OCI-LY1 (cell line): ENCODE data around the gene TIGD1.

Experiments
- H2AFZ ChIP-seq: fragments of 200-600 bp; sonication (generic), shearing (Covaris generic); 2 replicates; pipeline ENCODE4 v1.6.0; 2014; ENCODE audit warnings: antibody characterized with exemption, mild to moderate bottlenecking, low read length
- H3F3A ChIP-seq: fragments of 200-600 bp; sonication (generic), shearing (Covaris generic); 2 replicates; pipeline ENCODE4 v1.6.0; 2014; ENCODE audit warnings: mild to moderate bottlenecking, antibody characterized with exemption, low read length, moderate library complexity; ENCODE audit not compliant: insufficient read depth
- H3K27ac ChIP-seq: fragments of 200-600 bp; sonication (generic); 2 replicates; pipeline ENCODE4 v1.5.1; 2014; ENCODE audit warnings: low read length, mixed run types, mild to moderate bottlenecking, low read depth; ENCODE audit not compliant: poor library complexity, severe bottlenecking
- H3K27me3 ChIP-seq: fragments of 200-600 bp; sonication (generic); 2 replicates; pipeline ENCODE4 v1.6.0; 2014; ENCODE audit warnings: antibody characterized with exemption, mild to moderate bottlenecking, low read length, moderate library complexity; ENCODE audit not compliant: insufficient read depth
- H3K36me3 ChIP-seq: fragments of 200-600 bp; sonication (generic); 2 replicates; pipeline ENCODE4 v1.6.1; 2014; ENCODE audit warnings: mild to moderate bottlenecking, antibody characterized with exemption, low read length, moderate library complexity, mixed read lengths; ENCODE audit not compliant: insufficient read depth
- H3K4me1 ChIP-seq: fragments of 200-600 bp; sonication (generic); 2 replicates; pipeline ENCODE4 v1.5.1; 2014; ENCODE audit warnings: mild to moderate bottlenecking, low read length, moderate library complexity; ENCODE audit not compliant: insufficient read depth, severe bottlenecking
- H3K4me2 ChIP-seq: fragments of 200-600 bp; sonication (generic), shearing (Covaris generic); 2 replicates; pipeline ENCODE4 v1.6.1; 2014; ENCODE audit warnings: low read length
- H3K4me3 ChIP-seq: fragments of 200-600 bp; sonication (generic); 2 replicates; pipeline ENCODE4 v1.5.1; 2014; ENCODE audit warnings: low read length, low read depth, mild to moderate bottlenecking, mixed read lengths; ENCODE audit not compliant: poor library complexity, severe bottlenecking
- H3K79me2 ChIP-seq: fragments of 200-600 bp; shearing (Covaris generic); 2 replicates; pipeline ENCODE4 v1.6.1; 2016; ENCODE audit warnings: mixed run types, low read length, mixed read lengths; ENCODE audit not compliant: insufficient read depth
- H3K9ac ChIP-seq: fragments of 200-600 bp; sonication (generic), shearing (Covaris generic); 2 replicates; pipeline ENCODE4 v1.6.1; 2014; ENCODE audit warnings: mild to moderate bottlenecking, low read length, mixed read lengths
- H3K9me2 ChIP-seq: fragments of 200-600 bp; sonication (generic), shearing (Covaris generic); 2 replicates; pipeline ENCODE4 v1.6.1; 2014; ENCODE audit warnings: low read depth, mild to moderate bottlenecking, low read length, mixed read lengths
- H3K9me3 ChIP-seq: fragments of 200-600 bp; shearing (Covaris generic); 2 replicates; pipeline ENCODE4 v1.6.1; 2014; ENCODE audit warnings: low read length, mixed read lengths
- H4K20me1 ChIP-seq: fragments of 200-600 bp; sonication (generic), shearing (Covaris generic); 2 replicates; pipeline ENCODE4 v1.6.0; 2016; ENCODE audit warnings: mild to moderate bottlenecking, low read length; ENCODE audit not compliant: insufficient read depth
- CTCF ChIP-seq: fragments of 200-600 bp; sonication (generic), shearing (Covaris generic); IDR thresholded peaks from 2 replicates; pipeline ENCODE4 v1.5.1; 2017; ENCODE audit warnings: mild to moderate bottlenecking, antibody characterized with exemption, low read length, moderate library complexity, mixed read lengths
- EZH2 ChIP-seq: fragments of 200-600 bp; sonication (generic), shearing (Covaris generic); IDR thresholded peaks from 2 replicates; pipeline ENCODE4 v1.8.0; 2017; ENCODE audit warnings: borderline replicate concordance, mixed run types, mild to moderate bottlenecking, antibody characterized with exemption, low read length, moderate library complexity, mixed read lengths

TIGD1 gene

GRCh38 chr2:232521098-232521497 is 29.3 kb downstream of the TIGD1 start:
- Histone ChIP-seq H3K27me3 (peaks cover 3% of the 10 kb centered on the region; the same call in 1 of the 2 replicates), H3K4me1 (no peaks in the 10 kb centered on the region), H3K27ac (no peak overlapping the region), H4K20me1 (no peaks in the 10 kb centered on the region), H2AFZ (no peak overlapping the region), H3K9me2 (no peaks in the 10 kb centered on the region), H3F3A (no peaks in the 10 kb centered on the region), H3K79me2 (no peaks in the 10 kb centered on the region), H3K36me3 (no peaks in the 10 kb centered on the region), H3K4me2 (no peak overlapping the region), H3K4me3 (no peak overlapping the region), H3K9me3 (no peaks in the 10 kb centered on the region), H3K9ac (no peak overlapping the region)
- TF ChIP-seq EZH2 (no peak), CTCF (no peak)

- Histone ChIP-seq H3K9me2 (no peaks in the 10 kb centered on the region), H3K36me3 (no peaks in the 10 kb centered on the region), H2AFZ (no peak overlapping the region), H3K4me3 (no peak overlapping the region), H4K20me1 (no peaks in the 10 kb centered on the region), H3K9ac (no peak overlapping the region), H3K4me1 (no peaks in the 10 kb centered on the region), H3K4me2 (no peak overlapping the region), H3F3A (no peaks in the 10 kb centered on the region), H3K79me2 (no peaks in the 10 kb centered on the region), H3K27ac (no peak overlapping the region), H3K9me3 (no peaks in the 10 kb centered on the region), H3K27me3 (peaks cover 3% of the 10 kb centered on the region; the same call in 1 of the 2 replicates)
- TF ChIP-seq CTCF (no peak), EZH2 (no peak)
Observed at GRCh38 chr2:232520489-232520888, 29.9 kb downstream of the TIGD1 start.

- Histone ChIP-seq H4K20me1 (no peaks in the 10 kb centered on the region), H3F3A (no peaks in the 10 kb centered on the region), H3K4me3 (no peak within 1 kb of the TSS), H2AFZ (no peak within 1 kb of the TSS), H3K79me2 (no peaks in the 10 kb centered on the region), H3K4me2 (no peak within 1 kb of the TSS), H3K9me2 (no peaks in the 10 kb centered on the region), H3K9ac (no peak within 1 kb of the TSS), H3K27ac (no peak within 1 kb of the TSS), H3K4me1 (no peaks in the 10 kb centered on the region), H3K36me3 (no peaks in the 10 kb centered on the region), H3K27me3 (peaks cover 3% of the 10 kb centered on the region; the same call in 1 of the 2 replicates), H3K9me3 (no peaks in the 10 kb centered on the region)
- no peak for TF ChIP-seq CTCF
- no peak for TF ChIP-seq EZH2
Observed at GRCh38 chr2:232519581-232520438, 30.5 kb downstream of the TIGD1 start, which contains the start of gene PRSS56. PRSS56 (plus strand) TSS chr2:232520388; CDS start chr2:232520599, 211 bp downstream.
